ENCODE measurements around the gene ZNF516. TPM values are rescaled to one million over a fixed set of nuclear protein-coding genes. Genes with fewer than 3 reads are reported as not detected.

Gene ZNF516
- total RNA-seq, 4 donors from 2014 or later: 34.4 to 57.3 (median 39.5) TPM

DNA sequence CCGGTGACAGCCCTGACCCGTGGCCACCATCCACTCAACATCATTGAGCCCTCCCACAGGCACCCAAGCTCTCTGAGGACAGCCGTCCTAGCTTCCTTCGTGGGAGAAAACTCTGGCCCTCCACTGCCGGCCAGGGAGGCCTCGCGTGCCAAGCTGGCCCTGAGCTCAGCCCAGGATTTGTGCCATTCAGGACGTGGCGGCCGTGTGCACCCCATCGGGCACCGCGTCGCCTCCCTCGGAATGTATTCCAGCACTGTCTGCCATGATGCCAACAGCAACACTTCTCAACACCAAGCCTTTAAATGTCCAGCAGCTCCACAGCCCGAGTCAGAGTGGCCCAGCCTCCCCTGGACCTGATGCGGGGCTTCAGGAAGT lies 35.7 kb downstream of the ZNF516 start:
- WGBS, 2 donors: 79 to 85% methylated on average over 17 of the region's 17 CpGs
- intact Hi-C loops (cut with DNase I; ENCODE audit: low total_unique reads): no loop called here
- TF ChIP-seq, protein P1, sequence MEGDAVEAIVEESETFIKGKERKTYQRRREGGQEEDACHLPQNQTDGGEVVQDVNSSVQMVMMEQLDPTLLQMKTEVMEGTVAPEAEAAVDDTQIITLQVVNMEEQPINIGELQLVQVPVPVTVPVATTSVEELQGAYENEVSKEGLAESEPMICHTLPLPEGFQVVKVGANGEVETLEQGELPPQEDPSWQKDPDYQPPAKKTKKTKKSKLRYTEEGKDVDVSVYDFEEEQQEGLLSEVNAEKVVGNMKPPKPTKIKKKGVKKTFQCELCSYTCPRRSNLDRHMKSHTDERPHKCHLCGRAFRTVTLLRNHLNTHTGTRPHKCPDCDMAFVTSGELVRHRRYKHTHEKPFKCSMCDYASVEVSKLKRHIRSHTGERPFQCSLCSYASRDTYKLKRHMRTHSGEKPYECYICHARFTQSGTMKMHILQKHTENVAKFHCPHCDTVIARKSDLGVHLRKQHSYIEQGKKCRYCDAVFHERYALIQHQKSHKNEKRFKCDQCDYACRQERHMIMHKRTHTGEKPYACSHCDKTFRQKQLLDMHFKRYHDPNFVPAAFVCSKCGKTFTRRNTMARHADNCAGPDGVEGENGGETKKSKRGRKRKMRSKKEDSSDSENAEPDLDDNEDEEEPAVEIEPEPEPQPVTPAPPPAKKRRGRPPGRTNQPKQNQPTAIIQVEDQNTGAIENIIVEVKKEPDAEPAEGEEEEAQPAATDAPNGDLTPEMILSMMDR (IDR thresholded peaks at IDR 0.05): no peak
- no peak for TF ChIP-seq POLR2A (IDR thresholded peaks at IDR 0.05)
- H3K4me3 ChIP-seq (ENCODE audit: low read depth, poor library complexity, severe bottlenecking): no peak overlapping the region
- DNase-seq (ENCODE audit: low spot score in 2 of 2): peak in 1 of 2 donors; percentile 80

DNA sequence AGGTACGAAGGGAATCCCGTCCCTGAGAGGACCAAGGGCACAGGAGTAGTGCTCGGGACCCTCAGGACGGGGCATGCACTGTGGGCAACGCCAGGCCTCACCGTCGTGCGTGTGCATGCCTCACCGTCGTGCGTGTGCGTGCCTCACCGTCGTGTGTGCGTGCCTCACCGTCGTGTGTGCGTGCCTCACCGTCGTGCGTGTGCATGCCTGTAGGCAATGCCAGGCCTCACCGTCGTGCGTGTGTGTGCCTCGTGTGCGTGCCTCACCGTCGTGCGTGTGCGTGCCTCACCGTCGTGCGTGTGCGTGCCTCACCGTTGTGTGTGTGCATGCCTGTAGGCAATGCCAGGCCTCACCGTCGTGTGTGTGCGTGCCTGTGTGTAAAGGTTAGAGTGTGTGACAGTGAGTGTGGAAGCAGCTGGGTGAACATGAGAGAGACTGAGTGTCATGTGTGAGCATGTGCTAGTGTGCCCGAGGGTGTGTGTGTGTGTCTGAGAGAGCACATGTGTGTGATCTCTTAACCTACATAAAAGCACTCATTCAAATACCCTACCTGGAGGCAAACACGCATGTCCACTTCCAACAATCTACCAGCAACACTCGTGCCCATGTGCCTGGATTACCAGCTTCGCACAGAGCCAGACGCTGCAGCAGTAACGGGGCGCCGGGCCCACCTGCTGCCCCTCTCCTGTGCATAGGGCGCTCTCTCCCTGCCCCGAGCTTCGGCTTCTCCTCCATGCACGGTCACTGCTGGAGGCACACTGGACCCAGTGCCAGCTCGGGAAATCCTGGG lies 36.3 kb downstream of the ZNF516 start:
- no peak overlapping the region for H3K4me3 ChIP-seq (ENCODE audit: low read depth, poor library complexity, severe bottlenecking)
- TF ChIP-seq, protein P1 (IDR thresholded peaks at IDR 0.05): no peak
- no peak for TF ChIP-seq POLR2A (IDR thresholded peaks at IDR 0.05)
- DNase-seq (ENCODE audit: low spot score in 2 of 2): peak in 1 of 2 donors; percentile 58
- WGBS, 2 donors: 89 to 90% methylated on average over 47 to 51 of the region's 51 CpGs
- intact Hi-C loops (cut with DNase I; ENCODE audit: low total_unique reads): no loop called here

DNA sequence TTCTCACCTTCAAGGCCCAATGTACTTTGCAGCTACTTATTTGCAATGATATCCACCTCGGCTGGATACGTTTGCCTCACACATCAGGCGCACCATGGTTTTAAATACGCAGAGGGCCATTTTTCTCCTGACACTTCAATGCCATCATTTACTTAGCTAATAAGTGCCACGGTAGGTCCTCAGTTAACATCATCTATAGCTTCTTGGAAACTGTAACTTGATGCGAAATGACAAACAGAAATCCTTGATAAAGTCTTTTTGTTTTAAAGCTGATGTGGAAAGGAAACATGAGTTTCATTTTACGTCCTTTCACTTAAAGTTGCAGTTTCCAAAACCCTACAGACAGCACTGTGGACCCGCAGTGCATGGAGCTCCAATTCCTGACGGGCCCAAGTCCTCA lies 37.1 kb downstream of the ZNF516 start:
- DNase-seq (ENCODE audit: low spot score in 2 of 2): no peak
- TF ChIP-seq, protein P1 (IDR thresholded peaks at IDR 0.05): no peak
- no peak overlapping the region for H3K4me3 ChIP-seq (ENCODE audit: low read depth, poor library complexity, severe bottlenecking)
- intact Hi-C loops (cut with DNase I; ENCODE audit: low total_unique reads): no loop called here
- WGBS, 2 donors: 94 to 95% methylated on average over 9 of the region's 9 CpGs

DNA sequence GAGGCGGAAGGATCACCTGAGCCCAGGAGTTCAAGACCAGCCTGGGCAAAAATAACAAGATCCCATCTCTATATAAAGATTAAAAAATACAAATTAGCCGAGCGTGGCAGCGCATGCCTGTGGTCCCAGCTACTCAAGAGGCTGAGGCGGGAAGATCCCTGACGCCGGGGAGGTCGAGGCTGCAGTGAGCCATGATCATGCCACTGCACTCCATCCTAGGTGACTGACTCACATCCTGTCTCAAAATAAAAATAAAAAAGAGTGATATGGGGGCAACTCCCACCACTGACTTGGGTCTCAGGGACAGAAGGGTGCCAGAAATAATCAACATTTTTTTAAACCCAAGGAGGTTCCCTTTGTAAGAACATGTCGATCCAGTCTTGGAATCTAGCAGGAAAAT lies 37.6 kb downstream of the ZNF516 start:
- H3K4me3 ChIP-seq (ENCODE audit: low read depth, poor library complexity, severe bottlenecking): no peak overlapping the region
- 89 to 94% methylated on average over 9 of the region's 9 CpGs for WGBS, 2 donors
- DNase-seq (ENCODE audit: low spot score in 2 of 2): no peak
- intact Hi-C loops (cut with DNase I; ENCODE audit: low total_unique reads): no loop called here
- TF ChIP-seq, protein P1 (IDR thresholded peaks at IDR 0.05): no peak
- TF ChIP-seq POLR2A (IDR thresholded peaks at IDR 0.05): no peak

DNA sequence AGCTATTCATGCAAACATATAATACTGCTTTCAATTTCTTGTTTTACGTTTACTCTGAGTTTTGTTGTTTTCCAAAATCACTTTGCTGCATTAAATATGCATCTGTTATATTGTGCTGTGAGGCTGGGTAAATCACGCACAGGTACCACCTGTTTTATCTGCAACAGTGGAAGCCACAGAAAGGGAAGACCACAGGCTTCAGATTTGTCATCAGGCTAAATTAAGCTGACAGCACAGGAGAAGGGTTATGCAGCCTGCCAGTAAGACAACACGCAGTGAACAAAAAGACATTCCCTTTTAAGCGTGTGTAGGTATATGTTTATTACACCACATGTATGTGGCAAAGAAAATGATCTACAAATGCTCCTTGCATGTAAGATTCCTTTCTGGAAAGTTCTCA lies 38.2 kb downstream of the ZNF516 start:
- WGBS, 2 donors: 96% methylated on average over 4 of the region's 4 CpGs
- intact Hi-C loops (cut with DNase I; ENCODE audit: low total_unique reads): no loop called here
- no peak for TF ChIP-seq POLR2A (IDR thresholded peaks at IDR 0.05)
- TF ChIP-seq, protein P1 (IDR thresholded peaks at IDR 0.05): no peak
- no peak for DNase-seq (ENCODE audit: low spot score in 2 of 2)
- H3K4me3 ChIP-seq (ENCODE audit: low read depth, poor library complexity, severe bottlenecking): no peak overlapping the region
